Effector memory CD4-positive, alpha-beta T cell (primary cell): Measurements from ENCODE around the gene CLN3.
"Not testable (repeated sequence)": the region's sequence is repeated elsewhere in the genome, so short reads cannot be mapped to it uniquely, and the experiment has no call there.

Source experiments
- DNase-seq, 3 donors: peaks; one replicate each; pipeline ENCODE4 v3.0.0-alpha.2; 2020
- H3K27ac ChIP-seq: 2 replicates; pipeline ENCODE4 v1.7.0; 2013; ENCODE audit warnings: mild to moderate bottlenecking, low read length, moderate library complexity; ENCODE audit not compliant: insufficient read depth, poor library complexity, severe bottlenecking
- H3K27me3 ChIP-seq: replicated peaks from 2 replicates; pipeline ENCODE4 v1.7.0; 2013; ENCODE audit warnings: mild to moderate bottlenecking, low read length; ENCODE audit not compliant: insufficient read depth, control insufficient read depth, poor library complexity, severe bottlenecking
- H3K36me3 ChIP-seq: 2 replicates; pipeline ENCODE4 v1.7.0; 2013; ENCODE audit warnings: mild to moderate bottlenecking, low read length, moderate library complexity; ENCODE audit not compliant: control insufficient read depth, insufficient read depth
- H3K4me1 ChIP-seq: 2 replicates; pipeline ENCODE4 v1.7.0; 2013; ENCODE audit warnings: low read length, mild to moderate bottlenecking; ENCODE audit not compliant: control insufficient read depth, insufficient read depth, poor library complexity, severe bottlenecking
- H3K4me3 ChIP-seq: 2 replicates; pipeline ENCODE4 v1.7.0; 2013; ENCODE audit warnings: low read length, low read depth, mild to moderate bottlenecking; ENCODE audit not compliant: insufficient read depth, poor library complexity, severe bottlenecking
- H3K9me3 ChIP-seq: 2 replicates; pipeline ENCODE4 v1.7.0; 2013; ENCODE audit warnings: mild to moderate bottlenecking, low read length, moderate library complexity; ENCODE audit not compliant: control insufficient read depth

Gene CLN3

GRCh38 chr16:28500476-28501180, 8.8 kb upstream of the CLN3 start:
- H3K4me3 ChIP-seq, H3K9me3 ChIP-seq, H3K27me3 ChIP-seq, DNase-seq, H3K27ac ChIP-seq: not testable (repeated sequence)
- Histone ChIP-seq H3K36me3 (peaks cover 15% of the 10 kb centered on the region), H3K4me1 (peaks cover 13% of the 10 kb centered on the region)

DNA sequence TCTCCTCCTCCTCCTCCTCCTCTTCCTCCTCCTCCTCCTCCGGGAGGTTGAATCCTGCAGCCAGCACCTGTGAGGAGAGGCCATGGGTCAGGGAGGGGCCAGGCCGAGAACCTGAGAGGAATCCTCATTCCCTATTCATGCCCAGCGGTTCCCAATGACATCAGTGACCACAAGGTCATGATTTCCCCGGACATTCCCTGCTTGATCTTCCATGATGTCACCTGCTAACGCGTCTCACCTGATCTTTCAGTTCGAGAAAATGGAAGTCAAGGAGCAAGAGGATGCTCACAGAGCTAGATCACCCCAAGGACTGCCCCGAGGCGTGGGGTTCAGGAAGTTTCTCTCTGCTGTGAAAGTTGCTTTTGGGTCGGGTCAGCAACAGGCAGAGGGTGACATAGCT, 8.0 kb upstream of the CLN3 start:
- Histone ChIP-seq H3K27me3 (no peaks in the 10 kb centered on the region), H3K4me3 (no peak overlapping the region), H3K27ac (no peak overlapping the region), H3K9me3 (no peaks in the 10 kb centered on the region), H3K4me1 (peaks cover 20% of the 10 kb centered on the region), H3K36me3 (peaks cover 15% of the 10 kb centered on the region)
- no peak for DNase-seq

- no peak for DNase-seq
- Histone ChIP-seq H3K4me3 (no peak overlapping the region), H3K27ac (no peak overlapping the region), H3K4me1 (peaks cover 28% of the 10 kb centered on the region), H3K36me3 (peaks cover 15% of the 10 kb centered on the region), H3K9me3 (no peaks in the 10 kb centered on the region), H3K27me3 (no peaks in the 10 kb centered on the region)
These were observed 7.0 kb upstream of the CLN3 start for GRCh38 chr16:28498666-28499381.

DNA sequence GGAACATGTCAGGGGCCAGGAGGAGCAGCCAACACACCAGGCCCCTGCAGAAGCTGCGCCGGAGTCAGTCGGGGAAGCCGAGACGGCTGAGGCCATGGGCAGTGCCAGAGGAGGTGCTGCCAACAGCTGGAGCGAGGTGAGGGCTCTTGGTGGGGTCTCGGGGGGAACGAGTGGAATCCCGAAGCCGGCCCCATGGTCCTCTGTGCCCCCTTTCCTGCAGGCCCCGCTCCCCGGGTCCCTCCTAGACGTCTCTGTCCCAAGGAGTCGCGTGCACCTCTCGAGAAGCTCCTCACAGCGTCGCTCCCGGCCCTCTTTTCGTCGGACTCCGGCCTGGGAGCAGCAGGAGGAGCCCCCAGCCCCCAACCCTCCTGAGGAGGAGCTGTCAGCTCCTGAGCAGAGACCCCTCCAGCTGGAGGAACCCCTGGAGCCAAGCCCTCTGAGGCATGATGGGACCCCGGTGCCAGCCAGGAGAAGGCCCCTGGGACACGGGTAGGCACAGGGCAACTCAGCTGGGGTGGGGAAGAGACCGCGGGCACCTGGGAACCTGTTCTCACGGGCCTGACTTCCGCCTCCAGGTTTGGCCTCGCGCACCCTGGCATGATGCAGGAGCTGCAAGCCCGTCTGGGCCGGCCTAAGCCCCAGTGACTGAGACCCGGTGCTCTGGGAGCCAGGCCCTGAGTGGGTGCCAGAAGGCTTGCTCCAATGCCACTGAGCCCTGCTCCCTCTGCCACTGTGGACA, 6.2 kb upstream of the CLN3 start:
- H3K9me3 ChIP-seq = no peaks in the 10 kb centered on the region
- H3K27me3 ChIP-seq = no peaks in the 10 kb centered on the region
- no peak for DNase-seq
- peaks cover 36% of the 10 kb centered on the region for H3K4me1 ChIP-seq
- H3K27ac ChIP-seq = no peak overlapping the region
- no peak overlapping the region for H3K4me3 ChIP-seq
- H3K36me3 ChIP-seq = peaks cover 15% of the 10 kb centered on the region

GRCh38 chr16:28497386-28497785, 5.5 kb upstream of the CLN3 start:
- Histone ChIP-seq H3K4me1 (peaks cover 43% of the 10 kb centered on the region), H3K9me3 (no peaks in the 10 kb centered on the region), H3K4me3 (no peak overlapping the region), H3K36me3 (peaks cover 15% of the 10 kb centered on the region), H3K27me3 (no peaks in the 10 kb centered on the region), H3K27ac (no peak overlapping the region)
- DNase-seq = no peak

GRCh38 chr16:28496844-28497243, 5.0 kb upstream of the CLN3 start:
- no peak for DNase-seq
- no peak overlapping the region for H3K4me3 ChIP-seq
- no peaks in the 10 kb centered on the region for H3K9me3 ChIP-seq
- H3K36me3 ChIP-seq = peaks cover 15% of the 10 kb centered on the region
- peaks cover 46% of the 10 kb centered on the region for H3K4me1 ChIP-seq
- H3K27ac ChIP-seq = no peak overlapping the region
- no peaks in the 10 kb centered on the region for H3K27me3 ChIP-seq

DNA sequence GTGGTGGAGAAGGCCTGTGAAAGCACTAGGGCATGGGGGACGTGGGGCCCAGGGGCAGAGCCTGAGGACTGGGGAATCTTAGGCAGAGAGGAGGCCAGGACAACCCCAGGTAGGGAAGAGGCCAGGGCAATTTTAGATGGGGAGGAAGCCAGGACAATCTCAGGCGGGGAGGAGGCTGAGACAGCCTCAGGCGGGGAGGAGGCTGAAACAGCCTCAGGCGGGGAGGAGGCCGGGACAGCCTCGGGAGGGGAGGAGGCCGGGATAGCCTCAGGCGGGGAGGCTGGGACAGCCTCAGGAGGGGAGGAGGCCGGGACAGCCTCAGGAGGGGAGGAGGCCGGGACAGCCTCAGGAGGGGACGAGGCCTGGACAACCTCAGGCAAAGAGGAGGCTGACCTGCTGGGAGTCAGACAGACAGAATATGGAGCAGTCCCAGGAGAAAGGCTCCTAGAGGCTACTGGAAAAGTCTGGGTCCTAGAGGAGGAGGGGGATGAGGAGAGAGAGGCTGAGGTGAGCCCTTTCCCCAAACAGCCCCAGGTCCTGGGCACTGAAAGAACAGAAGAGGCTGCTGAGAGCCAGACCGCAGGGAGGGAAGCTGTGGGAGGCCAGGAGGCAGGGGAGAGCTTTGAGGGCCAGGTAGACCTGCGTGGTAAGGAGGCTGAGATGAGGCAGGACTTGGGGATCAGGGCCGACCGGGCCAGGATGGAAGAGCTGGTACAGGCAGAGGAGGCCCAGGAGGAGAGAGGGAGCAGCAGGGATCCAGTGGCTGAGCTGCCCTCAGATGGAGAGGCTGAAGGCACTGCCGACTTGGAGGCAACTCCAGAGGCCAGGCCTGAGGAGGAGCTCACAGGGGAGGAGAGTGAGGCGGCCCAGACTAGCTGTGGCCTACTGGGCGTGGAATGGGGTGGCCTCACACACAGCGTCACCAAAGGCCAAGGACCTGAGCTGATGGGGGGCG, 4.2 kb upstream of the CLN3 start:
- H3K4me3 ChIP-seq = no peak overlapping the region
- H3K4me1 ChIP-seq = peaks cover 46% of the 10 kb centered on the region
- H3K9me3 ChIP-seq = no peaks in the 10 kb centered on the region
- no peaks in the 10 kb centered on the region for H3K27me3 ChIP-seq
- peaks cover 15% of the 10 kb centered on the region for H3K36me3 ChIP-seq
- H3K27ac ChIP-seq = peak overlapping the region; percentile 99
- DNase-seq = no peak

- H3K4me3 ChIP-seq = peak overlapping the region; percentile 56
- H3K4me1 ChIP-seq = peaks cover 46% of the 10 kb centered on the region
- H3K9me3 ChIP-seq = no peaks in the 10 kb centered on the region
- no peak for DNase-seq
- H3K36me3 ChIP-seq = peaks cover 15% of the 10 kb centered on the region
- H3K27me3 ChIP-seq = no peaks in the 10 kb centered on the region
- H3K27ac ChIP-seq = peak overlapping the region; percentile 99
These were observed 3.4 kb upstream of the CLN3 start for GRCh38 chr16:28495098-28495793.
